ENCODE results near the gene TGM3. TPM values are rescaled to one million over a fixed set of nuclear protein-coding genes. Genes with fewer than 3 reads are reported as not detected.

TGM3 gene
- total and polyA plus RNA-seq, 12 donors, result 0.13 to 1.7 (median 0.37) TPM; not detected in 6

DNA sequence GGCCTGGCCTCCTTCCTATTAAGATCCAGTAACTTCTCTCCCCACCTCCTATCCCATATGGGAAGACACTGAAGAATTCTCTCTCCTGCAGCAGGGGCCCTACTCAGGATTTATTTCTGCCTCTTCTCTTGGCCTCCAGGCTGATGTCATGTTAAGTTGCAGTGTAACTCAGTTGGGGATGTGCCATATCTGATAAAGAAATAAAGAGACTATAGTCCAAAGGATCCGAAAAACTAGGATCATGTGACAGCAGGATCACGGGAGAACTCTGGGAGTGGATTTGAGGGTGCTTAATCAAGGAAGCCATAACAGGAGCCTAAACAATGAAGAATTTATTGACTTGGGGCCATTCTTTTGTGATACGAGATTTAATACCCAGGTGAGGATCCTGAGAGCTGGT, 46.4 kb downstream of the TGM3 start:
- no peak for TF ChIP-seq POLR2A (IDR thresholded peaks at IDR 0.05)
- TF ChIP-seq, protein P1, sequence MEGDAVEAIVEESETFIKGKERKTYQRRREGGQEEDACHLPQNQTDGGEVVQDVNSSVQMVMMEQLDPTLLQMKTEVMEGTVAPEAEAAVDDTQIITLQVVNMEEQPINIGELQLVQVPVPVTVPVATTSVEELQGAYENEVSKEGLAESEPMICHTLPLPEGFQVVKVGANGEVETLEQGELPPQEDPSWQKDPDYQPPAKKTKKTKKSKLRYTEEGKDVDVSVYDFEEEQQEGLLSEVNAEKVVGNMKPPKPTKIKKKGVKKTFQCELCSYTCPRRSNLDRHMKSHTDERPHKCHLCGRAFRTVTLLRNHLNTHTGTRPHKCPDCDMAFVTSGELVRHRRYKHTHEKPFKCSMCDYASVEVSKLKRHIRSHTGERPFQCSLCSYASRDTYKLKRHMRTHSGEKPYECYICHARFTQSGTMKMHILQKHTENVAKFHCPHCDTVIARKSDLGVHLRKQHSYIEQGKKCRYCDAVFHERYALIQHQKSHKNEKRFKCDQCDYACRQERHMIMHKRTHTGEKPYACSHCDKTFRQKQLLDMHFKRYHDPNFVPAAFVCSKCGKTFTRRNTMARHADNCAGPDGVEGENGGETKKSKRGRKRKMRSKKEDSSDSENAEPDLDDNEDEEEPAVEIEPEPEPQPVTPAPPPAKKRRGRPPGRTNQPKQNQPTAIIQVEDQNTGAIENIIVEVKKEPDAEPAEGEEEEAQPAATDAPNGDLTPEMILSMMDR (IDR thresholded peaks at IDR 0.05), result no peak
- no peak for DNase-seq
- H3K27ac ChIP-seq, result no peak overlapping the region
- intact Hi-C loops (cut with DNase I), result no loop called here
- H3K9me3 ChIP-seq (replicated peaks in 1 of 3), result no peaks in the 10 kb centered on the region
- H3K4me1 ChIP-seq (replicated peaks in 1 of 2), result no peaks in the 10 kb centered on the region
- WGBS, 4 donors, result 58 to 78% (median 71%) methylated on average over 3 of the region's 3 CpGs
- no peaks in the 10 kb centered on the region for H3K27me3 ChIP-seq
- H3K4me3 ChIP-seq, result no peak overlapping the region
- H3K36me3 ChIP-seq (replicated peaks in 1 of 2), result no peaks in the 10 kb centered on the region

DNA sequence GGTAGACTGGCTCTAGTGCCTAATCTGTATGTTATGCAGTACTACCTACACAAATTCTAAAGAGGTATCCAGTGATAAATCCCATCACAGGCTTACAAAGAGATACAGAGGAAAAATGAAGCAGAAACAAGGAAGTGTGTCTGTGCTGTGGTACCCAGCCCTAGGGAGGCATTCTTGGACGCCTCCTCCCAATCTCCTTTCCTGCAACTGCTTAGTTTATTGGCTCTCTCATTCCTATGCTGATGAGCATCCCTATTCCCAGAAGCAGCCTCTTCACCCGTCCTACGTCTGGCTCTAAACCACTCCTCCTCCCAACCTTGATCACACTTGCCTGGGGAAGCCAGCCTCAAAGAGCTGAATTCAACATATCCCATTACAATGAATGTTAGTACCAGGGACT, 50.4 kb downstream of the TGM3 start:
- Histone ChIP-seq H3K27me3 (no peaks in the 10 kb centered on the region), H3K36me3 (replicated peaks in 1 of 2) (no peaks in the 10 kb centered on the region), H3K27ac (no peak overlapping the region), H3K9me3 (replicated peaks in 1 of 3) (no peaks in the 10 kb centered on the region), H3K4me3 (no peak overlapping the region), H3K4me1 (replicated peaks in 1 of 2) (no peaks in the 10 kb centered on the region)
- WGBS, 4 donors, result 44 to 73% (median 55%) methylated on average over 3 of the region's 3 CpGs
- no peak for DNase-seq
- no peak for TF ChIP-seq POLR2A (IDR thresholded peaks at IDR 0.05)
- TF ChIP-seq, protein P1 (IDR thresholded peaks at IDR 0.05), result no peak
- intact Hi-C loops (cut with DNase I), result no loop called here

DNA sequence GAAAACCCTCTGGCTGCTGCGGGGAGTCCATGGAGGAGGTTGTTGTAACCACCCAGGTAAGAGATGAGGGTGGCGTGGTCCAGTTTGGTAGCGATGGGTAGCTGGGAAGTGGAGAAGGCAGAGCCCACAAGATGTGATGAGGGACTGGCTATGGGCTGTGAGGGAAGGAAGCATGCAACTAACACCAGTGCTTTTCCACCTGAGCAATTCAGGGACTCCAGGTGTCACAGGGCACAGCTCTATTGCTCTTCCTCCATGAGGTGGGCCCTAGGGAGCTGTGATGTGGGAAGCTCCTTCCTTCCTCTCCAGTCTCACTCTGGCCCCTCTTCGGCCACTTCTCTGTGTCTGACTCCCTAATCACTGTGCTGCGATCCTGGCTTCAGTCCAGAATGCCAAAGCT, 52.5 kb downstream of the TGM3 start:
- 72 to 88% (median 80%) methylated on average over 5 of the region's 5 CpGs for WGBS, 4 donors
- no peaks in the 10 kb centered on the region for H3K27me3 ChIP-seq
- no peaks in the 10 kb centered on the region for H3K36me3 ChIP-seq (replicated peaks in 1 of 2)
- TF ChIP-seq, protein P1 (IDR thresholded peaks at IDR 0.05), result no peak
- no peak for DNase-seq
- no peaks in the 10 kb centered on the region for H3K4me1 ChIP-seq (replicated peaks in 1 of 2)
- no peaks in the 10 kb centered on the region for H3K9me3 ChIP-seq (replicated peaks in 1 of 3)
- no peak overlapping the region for H3K4me3 ChIP-seq
- no peak overlapping the region for H3K27ac ChIP-seq
- intact Hi-C loops (cut with DNase I), result no loop called here

DNA sequence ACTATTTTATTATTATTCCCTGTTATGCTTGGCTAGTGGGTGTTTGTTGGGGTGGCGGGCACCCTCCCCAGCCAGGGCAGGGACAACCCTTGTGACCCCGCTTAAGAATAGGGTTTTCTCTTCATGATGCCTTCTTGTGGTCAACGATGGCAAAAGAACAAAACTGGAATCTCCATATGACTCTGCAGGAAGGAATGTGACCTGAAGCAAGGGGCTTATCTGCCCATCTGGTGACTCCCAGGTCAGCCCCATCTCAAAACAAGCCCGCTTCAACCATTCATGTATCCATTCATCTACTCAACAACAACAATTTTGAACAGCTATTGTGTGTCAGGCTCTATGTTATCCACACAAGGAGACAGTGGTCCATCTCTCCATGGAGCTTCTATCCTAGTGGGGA, 54.0 kb downstream of the TGM3 start:
- Histone ChIP-seq H3K27me3 (no peaks in the 10 kb centered on the region), H3K4me3 (no peak overlapping the region), H3K36me3 (replicated peaks in 1 of 2) (no peaks in the 10 kb centered on the region), H3K4me1 (replicated peaks in 1 of 2) (no peaks in the 10 kb centered on the region), H3K27ac (no peak overlapping the region), H3K9me3 (replicated peaks in 1 of 3) (no peaks in the 10 kb centered on the region)
- WGBS, 4 donors, result 65 to 78% (median 70%) methylated on average over 4 of the region's 4 CpGs
- no peak for DNase-seq
- intact Hi-C loops (cut with DNase I), result no loop called here
- TF ChIP-seq POLR2A (IDR thresholded peaks at IDR 0.05), result no peak
- TF ChIP-seq, protein P1 (IDR thresholded peaks at IDR 0.05), result no peak
